ENCODE measurements around the gene SESN1. TPM values are rescaled to one million over a fixed set of nuclear protein-coding genes. Genes with fewer than 3 reads are reported as not detected.
"Not testable (repeated sequence)": the region's sequence is repeated elsewhere in the genome, so short reads cannot be mapped to it uniquely, and the experiment has no call there.

SESN1 gene
- total RNA-seq, result 33.1 TPM

DNA sequence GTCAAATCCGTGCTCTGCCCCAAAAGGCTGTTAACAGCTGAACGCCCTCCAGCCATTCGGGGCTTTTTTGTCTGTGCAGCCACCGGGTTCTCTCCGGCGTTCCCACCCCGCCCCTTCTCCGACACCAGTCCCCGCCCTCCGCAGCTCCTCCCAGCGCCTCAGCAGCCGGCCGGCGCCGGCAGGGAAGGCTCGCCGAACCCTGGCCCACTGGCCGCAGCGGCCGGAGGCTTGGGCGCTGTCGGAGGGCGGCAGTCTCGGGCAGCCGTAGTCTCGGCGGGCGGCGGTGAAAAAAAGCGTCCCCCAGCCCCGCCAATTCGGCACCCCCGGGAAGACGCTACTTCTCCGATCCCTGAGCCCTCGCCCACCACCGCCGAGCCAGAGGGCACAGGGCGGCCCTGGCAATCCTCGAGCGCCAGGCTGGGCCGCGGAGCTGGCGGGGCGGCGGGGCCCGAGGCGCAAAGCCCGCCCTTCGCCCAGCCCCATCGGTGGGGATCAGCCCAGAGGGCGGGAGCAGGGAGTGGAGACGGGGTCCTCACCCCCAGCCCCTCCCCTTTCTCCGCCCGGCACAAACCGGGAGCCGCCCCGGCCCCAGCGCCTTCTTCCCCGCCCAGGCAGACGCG lies at the start of gene SESN1:
TSS of gene SESN1 (minus strand) at position 431 of the 620 bp plus-strand sequence. CDS start 773 bp downstream, outside the sequence.
- DNase-seq (ENCODE audit: low spot score), result peak; percentile 89

GRCh38 chr6:109143191-109143590 lies 48.5 kb upstream of the SESN1 start:
- no peak for DNase-seq (ENCODE audit: low spot score)

DNA sequence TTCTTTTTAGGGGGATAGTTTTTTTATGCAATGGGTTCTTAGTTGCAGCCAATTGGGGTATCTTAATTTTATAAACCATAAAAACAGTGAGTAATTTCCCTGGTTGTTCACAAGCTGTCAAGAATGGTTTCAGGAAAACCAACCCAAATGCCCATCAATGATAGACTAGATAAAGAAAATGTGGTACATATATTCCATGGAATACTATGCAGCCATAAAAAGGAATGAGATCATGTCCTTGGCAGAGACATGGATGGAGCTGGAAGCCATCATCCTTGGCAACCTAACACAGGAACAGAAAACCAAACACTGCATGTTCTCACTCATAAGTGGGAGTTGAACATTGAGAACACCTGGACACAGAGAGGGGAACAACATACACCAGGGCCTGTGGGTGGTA lies 47.4 kb upstream of the SESN1 start:
- DNase-seq (ENCODE audit: low spot score), result not testable (repeated sequence)

GRCh38 chr6:109139109-109139508 lies 44.5 kb upstream of the SESN1 start:
- no peak for DNase-seq (ENCODE audit: low spot score)

- DNase-seq (ENCODE audit: low spot score), result not testable (repeated sequence)
Observed at GRCh38 chr6:109136530-109136929, 41.9 kb upstream of the SESN1 start.

DNA sequence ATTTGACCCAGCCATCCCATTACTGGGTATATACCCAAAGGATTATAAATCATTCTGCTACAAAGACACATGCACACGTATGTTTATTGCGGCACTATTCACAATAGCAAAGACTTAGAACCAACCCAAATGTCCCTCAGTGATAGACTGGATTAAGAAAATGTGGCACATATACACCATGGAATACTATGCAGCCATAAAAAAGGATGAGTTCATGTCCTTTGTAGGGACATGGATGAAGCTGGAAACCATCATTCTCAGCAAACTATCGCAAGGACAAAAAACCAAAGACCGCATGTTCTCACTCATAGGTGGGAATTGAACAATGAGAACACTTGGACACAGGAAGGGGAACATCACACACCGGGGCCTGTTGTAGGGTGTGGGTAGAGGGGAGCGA lies 41.4 kb upstream of the SESN1 start:
- DNase-seq (ENCODE audit: low spot score), result not testable (repeated sequence)

DNA sequence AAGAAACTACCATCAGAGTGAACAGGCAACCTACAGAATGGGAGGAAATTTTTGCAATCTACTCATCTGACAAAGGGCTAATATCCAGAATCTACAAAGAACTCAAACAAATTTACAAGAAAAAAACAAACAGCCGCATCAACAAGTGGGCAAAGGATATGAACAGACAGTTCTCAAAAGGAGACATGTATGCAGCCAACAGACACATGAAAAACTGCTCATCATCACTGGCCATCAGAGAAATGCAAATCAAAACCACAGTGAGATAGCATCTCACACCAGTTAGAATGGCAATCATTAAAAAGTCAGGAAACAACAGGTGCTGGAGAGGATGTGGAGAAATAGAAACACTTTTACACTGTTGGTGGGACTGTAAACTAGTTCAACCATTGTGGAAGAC lies 41.0 kb upstream of the SESN1 start:
- not testable (repeated sequence) for DNase-seq (ENCODE audit: low spot score)

GRCh38 chr6:109130065-109130464 lies 35.4 kb upstream of the SESN1 start:
- no peak for DNase-seq (ENCODE audit: low spot score)

DNA sequence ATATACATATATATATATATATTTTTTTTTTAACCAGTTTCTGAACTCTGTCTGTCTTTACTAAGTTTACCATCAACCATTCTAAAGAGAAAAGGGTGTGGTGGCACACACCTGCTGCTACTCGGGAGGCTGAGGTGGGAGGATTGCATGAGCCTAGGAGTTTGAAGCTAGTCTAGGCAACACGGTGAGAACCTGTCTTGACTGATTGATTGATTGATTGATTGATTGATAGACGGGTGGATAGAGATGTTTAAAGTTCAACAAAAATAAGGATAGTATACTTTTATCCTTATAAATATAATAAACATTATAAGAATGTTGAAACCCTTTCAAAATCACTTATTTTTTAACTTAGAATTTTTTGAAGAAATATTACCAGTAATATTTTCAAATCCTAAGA lies 30.9 kb upstream of the SESN1 start:
- no peak for DNase-seq (ENCODE audit: low spot score)

GRCh38 chr6:109124219-109124618 lies 29.6 kb upstream of the SESN1 start:
- no peak for DNase-seq (ENCODE audit: low spot score)

DNA sequence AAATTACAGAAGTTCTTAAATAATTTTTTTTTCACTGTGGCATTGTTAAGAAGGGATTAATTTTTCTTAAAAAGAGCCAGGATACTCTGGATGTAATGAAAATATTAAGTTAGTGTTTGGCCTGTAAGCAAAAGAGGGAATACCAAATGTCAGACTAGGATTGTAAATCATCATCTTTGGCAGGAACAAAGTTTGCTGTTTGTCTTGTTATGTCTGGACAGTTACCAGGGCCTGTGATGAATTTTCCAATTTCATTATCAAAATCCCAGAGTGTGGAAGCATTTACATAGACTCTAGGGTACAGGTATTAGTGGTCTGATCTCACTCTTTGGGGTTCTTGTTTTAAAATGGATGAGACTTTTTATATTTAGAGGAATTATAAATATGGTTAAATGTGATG lies 26.8 kb upstream of the SESN1 start:
- no peak for DNase-seq (ENCODE audit: low spot score)

GRCh38 chr6:109118871-109119354 lies 24.3 kb upstream of the SESN1 start:
- DNase-seq (ENCODE audit: low spot score), result no peak

DNA sequence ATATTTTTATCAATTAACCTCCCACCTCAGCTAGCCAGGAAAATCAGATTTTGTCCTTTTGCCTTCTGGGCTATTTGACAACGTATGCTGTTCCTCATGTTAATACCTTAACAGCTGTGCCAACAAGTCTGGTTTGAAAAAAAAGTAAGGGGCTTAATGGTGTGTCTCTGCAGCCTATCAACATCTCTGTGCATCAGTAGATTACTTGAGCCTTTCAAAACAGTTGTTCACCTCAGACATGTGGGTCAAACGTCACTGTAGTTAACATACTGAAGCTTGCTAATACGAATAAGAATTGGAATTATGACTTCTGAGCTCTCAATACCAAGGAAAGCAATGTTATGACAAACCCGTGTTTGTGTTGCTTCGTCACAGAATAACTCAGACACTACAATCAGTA lies 23.7 kb upstream of the SESN1 start:
- DNase-seq (ENCODE audit: low spot score), result no peak

- DNase-seq (ENCODE audit: low spot score), result no peak
Observed at GRCh38 chr6:109117346-109118035, 22.8 kb upstream of the SESN1 start.

DNA sequence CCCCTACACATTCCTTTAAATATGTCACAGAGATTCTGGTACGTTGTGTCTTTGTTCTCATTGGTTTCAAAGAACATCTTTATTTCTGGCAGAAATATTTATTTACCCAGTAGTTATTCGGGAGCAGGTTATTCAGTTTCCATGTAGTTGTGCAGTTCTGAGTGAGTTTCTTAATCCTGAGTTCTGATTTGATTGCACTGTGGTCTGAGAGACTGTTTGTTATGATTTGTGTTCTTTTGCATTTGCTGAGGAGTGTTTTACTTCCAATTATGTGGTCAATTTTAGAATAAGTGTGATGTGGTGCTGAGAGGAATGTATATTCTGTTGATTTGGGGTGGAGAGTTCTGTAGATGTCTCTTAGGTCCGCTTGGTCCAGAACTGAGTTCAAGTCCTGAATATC lies 18.0 kb upstream of the SESN1 start:
- not testable (repeated sequence) for DNase-seq (ENCODE audit: low spot score)

GRCh38 chr6:109109663-109110062 lies 15.0 kb upstream of the SESN1 start:
- not testable (repeated sequence) for DNase-seq (ENCODE audit: low spot score)

DNA sequence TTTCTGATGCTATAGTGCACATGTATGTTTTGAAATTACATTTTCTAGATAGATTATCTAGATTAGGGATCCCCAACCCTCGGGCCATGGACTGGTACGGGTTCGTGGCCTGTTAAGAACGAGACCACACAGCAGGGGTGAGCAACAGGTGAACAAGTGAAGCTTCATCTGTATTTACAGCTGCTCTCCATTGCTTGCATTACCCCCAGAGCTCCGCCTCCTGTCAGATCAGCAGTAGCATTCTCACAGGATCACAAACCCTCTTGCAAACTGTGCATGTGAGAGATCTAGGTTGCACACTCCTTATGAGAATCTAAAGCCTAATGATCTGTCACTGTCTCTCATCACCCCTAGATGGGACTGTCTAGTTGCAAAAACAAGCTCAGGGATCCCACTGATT lies 11.0 kb upstream of the SESN1 start:
- DNase-seq (ENCODE audit: low spot score), result no peak

DNA sequence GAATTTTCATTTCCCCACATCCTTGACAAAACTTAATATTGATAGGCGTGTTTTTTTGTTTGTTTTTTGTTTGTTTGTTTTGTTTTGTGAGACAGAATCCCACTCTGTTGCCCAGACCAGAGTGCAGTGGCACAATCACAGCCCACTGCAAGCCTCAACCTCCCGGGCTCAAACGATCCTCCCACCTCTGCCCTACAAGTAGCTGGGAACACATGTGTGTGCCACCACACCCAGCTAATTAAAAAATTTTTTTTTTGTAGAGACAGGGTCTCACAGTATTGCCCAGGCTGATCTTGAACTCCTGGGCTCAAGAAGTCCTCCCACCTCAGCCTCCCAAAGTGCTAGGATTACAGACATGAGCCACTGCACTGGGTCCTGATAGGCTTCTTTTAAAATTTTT lies 9.9 kb upstream of the SESN1 start:
- no peak for DNase-seq (ENCODE audit: low spot score)

GRCh38 chr6:109103942-109104341 lies 9.3 kb upstream of the SESN1 start:
- DNase-seq (ENCODE audit: low spot score), result no peak

GRCh38 chr6:109102762-109103161 lies 8.1 kb upstream of the SESN1 start:
- DNase-seq (ENCODE audit: low spot score), result no peak

DNA sequence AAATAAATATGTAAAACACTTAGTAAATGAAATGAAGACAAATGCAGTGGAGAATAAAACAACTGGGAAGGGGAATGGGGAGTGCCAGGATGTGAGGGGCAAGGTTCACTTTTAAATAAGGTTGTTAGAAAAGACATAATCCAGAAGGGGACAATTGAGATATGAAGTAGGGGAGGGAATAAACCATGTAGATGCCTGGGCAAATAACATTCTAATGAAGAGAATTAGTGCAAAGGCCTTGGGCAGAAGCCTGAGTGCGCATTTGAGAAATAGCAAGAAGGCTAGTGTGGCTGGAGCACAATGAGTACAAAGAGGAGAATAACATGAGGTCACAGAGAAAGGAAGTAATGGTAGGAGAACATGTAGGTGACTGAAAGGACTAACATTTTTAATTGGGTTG lies 3.0 kb upstream of the SESN1 start:
- no peak for DNase-seq (ENCODE audit: low spot score)

- DNase-seq (ENCODE audit: low spot score), result no peak
Observed at GRCh38 chr6:109096208-109096607, 1.6 kb upstream of the SESN1 start.

DNA sequence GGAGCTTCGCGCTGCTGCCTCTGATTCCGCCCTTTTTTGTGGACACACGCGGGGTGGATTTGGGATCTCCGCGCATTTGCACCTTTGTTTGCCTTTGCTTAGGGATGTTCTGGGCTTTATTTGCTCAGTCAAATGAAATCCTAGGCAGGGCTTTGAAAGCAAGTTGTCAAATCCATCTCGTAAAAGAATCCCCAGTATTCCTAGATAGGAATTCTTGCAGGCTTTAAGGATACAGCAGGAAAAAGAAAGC lies 1.1 kb upstream of the SESN1 start:
- DNase-seq (ENCODE audit: low spot score), result no peak

All from mucosa of gallbladder (tissue), 1 donor.